Activated CD4-positive, CD25-positive, alpha-beta regulatory T cell treated with anti-CD3 and anti-CD28 coated beads, Interleukin-2, amount 50 U/mL, for 16 hours (primary cell): ENCODE results near the gene ZNF771.
"Not testable (repeated sequence)": the region's sequence is repeated elsewhere in the genome, so short reads cannot be mapped to it uniquely, and the experiment has no call there.

Experiments used
- DNase-seq: peaks from one replicate; pipeline ENCODE4 v3.0.0-alpha.2; 2020; ENCODE audit warnings: low read depth, low spot score

The ZNF771 gene

DNA sequence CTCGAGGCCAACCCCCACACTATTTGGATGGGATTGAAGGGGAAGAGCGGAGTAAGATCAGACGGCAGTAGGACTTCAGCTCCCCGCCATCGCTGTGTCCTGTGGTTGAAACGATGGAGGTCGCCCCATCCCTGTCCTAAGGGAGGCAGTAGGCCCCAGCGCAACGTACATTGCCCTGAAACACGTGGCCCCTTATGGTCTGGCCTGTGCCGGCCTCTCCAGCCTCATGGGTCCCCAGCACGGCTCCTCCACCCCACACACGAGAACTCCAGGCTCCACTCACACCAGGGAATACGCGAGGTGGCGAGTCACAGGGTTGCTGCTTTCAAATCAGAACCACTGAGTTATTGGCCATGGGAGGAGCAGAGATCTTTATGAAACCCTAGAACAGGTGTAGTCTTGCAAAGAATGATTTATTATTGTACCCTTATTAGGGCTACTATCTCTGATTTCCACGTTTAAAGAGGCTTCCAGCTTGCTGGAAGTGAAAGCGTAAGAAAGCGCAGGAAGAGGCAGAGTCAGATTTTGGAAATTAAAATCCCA is 23.1 kb downstream of the ZNF771 start:
- DNase-seq: no peak

DNA sequence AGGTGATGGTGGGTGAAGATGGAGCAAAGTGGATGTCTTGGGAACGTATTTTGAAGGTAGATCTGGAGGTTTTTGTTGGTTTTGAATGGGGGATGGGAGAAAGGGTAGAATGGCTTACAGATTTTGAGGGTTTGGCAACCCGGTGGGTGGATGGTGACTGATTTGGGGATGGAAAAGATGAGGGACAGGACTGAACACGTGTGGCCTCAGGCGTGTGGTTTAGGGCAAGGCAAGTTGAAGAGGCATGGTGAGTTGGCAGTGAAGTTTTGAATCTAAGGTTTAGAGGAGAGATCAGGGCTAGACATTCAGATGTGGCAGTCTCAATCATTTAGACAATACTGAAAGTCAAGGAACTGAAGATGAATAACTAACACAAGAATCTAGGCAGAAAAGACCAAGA is 27.4 kb downstream of the ZNF771 start:
- no peak for DNase-seq

DNA sequence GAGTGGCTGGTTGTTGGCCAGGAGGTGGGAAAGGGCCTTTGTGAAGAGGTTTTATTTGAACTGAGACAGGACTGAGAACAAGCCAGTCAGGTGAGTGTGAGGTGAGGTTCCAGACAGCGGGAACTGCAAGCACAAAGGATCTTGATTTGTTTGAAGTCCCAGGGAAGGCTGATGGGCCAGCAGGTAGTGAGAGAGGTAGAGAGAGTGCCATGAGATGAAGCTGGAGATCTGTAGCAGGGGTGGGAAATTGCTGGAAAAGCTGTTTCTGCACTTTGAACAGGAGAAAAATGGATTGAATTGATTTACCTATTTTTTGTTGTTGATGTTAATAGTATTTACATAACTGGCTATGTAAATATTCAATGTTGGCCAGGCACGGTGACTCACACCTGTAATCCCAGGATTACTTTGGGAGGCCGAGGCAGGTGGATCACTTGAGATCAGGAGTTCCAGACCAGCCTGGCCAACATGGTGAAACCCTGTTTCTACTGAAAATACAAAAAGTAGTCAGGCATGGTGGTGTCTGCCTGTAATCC is 30.2 kb downstream of the ZNF771 start:
- no peak for DNase-seq

DNA sequence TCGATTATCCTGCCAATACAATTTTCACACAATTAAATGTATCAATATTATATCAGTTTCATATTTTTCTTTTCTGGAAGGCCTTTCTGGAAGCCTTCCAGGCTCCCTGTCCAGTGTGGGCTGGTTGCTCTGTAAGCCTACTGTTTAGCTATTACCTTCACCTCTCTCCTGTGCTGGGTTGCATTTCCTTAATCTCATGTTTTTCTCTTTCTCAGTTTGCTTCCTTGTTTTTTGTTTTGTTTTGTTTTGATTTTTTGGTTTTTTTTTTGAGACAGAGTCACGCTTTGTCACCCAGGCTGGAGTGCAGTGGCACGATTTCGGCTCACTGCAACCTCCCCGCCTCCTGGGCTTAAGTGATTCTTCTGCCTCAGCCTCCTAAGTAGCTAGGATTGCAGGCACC is 31.4 kb downstream of the ZNF771 start:
- DNase-seq: no peak

DNA sequence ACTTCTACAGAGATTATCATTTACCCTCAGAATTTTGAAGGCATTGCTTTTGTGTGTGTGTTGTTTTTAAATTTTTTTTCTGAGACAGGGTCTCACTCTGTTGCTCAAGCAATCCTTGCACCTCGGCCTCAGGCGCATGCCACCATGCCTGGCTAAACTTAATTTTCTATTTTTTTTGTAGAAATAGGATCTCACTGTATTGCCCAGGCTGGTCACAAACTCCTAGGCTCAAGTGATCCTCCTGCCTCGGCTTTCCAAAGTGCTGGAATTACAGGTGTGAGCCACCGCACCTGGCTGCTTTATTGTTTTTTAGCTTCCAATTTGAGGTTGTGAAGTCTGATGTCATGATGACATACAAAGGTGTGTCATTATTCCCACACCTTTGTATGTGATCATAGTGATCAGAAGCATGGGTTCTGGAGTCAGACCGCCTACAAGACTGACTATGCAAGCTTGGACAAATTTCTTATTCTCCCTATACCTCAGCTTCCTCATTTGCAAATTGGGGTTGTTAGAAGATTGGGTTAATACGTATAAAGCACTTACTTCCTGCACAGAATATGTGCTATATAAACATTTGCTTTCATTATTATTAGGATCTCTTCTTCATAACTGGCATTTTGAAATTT is 32.4 kb downstream of the ZNF771 start:
- DNase-seq: no peak

DNA sequence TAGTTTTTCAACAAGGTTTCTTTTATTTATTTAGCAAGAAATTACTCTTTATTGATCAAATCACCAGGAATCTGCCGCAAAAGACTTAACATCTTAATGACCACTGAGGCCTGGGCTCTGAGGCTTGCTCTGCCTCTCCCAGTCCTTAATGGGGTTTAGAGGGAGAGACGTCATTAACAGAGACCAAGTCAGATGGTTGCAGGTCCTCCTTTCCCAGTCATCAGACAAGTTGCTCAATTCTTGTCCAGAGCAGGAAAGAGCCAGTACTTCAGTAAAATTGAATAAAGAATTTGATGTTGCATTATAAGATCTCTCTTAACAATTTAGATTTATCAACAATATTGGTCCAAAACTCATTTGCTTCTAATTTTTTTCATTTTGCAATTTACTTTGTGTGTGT is 36.2 kb downstream of the ZNF771 start:
- DNase-seq: no peak

DNA sequence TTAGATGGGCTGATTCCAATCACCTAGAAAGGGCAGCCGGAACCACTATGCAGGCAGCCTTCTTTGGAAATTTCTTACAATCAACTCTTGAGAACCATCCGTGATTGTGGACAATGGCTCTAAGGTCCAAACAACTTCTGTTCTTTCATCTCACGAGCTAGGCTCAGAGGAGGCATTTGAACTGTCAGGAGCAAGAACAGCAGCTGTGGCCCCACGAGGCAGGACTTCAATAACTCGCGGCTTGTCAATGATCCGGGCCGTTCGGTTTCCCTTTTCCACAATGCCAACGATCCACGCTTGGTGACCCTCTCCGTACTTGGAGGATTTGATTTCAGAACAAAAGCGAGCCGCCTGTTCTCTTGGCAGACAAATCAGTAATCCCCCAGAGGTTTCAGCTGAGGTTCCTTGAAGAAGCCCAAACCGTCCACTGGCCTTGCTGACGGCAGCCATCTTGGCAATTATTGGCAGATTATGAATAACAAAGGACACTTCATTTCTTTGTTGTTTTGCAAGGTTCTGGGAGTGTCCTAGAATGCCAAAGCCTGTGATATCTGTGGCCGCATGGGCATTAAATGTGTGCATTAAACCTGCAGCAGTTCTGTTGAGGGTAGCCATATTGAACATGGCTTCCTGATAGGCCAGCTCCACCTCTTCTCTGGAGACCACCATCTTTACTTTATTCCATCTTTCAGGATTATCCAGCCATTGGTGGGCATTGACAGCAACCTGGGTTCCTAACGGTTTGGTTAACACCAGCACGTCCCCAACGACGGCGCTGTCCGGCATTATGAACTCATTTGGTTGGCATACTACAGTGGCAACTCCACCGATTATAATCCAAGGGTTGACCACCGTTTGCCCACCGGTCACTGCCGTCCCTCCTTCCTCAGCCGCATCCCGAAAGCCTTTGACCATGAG is 37.1 kb downstream of the ZNF771 start:
- no peak for DNase-seq

DNA sequence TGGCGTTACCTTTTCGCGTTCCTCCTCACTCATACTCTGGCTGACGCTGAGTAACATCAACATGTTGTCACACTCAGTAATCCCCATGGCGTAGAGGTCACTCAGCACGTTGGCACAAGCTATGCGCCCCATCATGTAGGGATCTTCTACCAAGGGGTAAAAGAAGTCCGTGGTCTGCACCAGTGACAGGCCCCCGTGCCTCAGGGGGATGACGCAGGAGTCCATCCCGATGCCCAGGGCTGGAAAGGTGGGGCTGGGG is 37.7 kb downstream of the ZNF771 start:
- DNase-seq: no peak

DNA sequence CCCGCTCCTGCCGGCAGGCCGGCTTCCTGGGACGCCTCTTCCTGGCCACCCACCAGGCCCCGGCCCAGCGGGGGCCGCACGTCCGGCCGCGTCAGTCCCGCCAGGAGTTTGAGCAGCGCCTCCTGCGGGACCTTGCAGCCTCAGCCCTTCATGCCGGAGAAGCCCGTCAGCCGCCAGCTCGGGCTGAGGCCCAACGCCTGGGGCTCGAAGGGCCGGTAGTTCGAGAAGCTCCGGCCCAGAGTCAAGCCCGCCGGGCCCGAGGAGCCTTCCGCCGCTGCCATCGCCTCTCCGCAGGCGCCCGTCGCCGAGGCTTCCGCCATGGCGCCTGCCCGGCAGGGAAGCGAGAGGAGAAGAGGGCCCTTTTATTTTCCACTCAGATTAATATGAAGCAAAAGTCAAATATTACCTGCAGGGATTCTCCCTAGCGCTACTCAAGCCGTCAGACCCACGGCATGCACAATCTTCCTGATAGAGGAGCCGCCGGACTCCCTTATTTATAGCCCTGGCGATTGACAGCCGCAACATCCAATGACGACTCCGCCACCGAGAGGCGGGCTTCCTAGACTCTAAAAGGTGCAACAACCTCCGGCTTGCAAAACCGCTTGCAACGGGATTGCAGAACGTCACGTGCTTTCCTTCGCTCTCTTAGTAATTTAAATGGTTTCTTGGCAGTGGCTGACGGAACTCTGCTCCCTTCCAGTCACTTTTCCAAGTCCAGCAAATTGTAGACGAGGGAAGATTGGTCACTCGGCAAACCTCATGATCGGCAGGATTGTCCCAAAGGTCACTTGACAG is 38.2 kb downstream of the ZNF771 start, which contains the start of gene SEPHS2:
Gene SEPHS2, minus strand, starts transcription at position 467 of the 795 bp plus-strand sequence. Its CDS starts 147 bp downstream, at position 320.
- DNase-seq: peak; percentile 86

DNA sequence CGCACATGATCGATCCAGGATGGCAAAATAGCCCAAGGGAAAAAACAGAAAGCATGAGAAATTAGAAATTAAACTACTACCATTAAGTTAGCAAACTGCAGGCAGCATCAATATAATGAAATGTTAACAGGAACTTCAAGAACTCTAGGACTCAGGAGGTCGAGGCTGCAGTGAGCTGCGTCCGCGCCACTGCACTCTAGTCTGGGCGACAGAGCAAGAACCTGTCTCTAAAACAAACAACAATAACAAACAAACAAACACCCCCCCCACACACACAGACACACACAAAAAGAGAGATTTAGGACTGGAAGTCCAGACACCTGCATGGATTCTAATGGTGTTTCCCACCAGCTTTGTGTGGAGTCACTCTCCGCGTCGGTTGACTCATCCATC is 38.8 kb downstream of the ZNF771 start:
- DNase-seq: no peak

DNA sequence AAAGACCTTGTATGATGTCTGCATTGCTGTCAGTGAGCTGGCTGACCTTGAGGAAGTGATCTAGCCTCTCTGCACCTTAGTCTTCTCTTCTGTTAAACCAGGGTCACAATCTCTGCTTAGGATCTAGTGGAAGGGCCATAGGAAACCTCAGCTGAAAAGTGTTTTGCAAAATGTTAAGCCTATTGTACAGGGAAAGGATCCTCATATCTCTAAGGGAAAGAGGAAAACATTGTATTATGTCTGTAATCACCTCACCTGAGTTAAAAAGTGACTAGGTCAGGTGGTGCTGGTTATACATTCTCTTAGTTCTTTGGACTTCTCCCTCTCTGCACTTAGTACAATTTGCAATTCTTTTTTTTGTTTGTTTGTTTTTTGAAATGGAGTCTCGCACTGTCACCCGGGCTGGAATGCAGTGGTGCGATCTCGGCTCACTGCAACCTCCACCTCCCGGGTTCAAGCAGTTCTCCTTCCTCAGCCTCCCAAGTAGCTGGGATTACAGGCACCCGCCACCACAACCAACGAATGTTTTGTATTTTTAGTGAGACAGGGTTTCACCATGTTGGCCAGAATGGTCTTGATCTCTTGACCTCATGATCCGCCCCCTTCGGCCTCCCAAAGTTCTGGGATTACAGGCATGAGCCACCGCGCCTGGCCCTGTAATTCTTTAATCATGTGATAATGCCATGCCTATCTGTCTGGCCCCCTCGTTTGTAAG is 40.3 kb downstream of the ZNF771 start:
- DNase-seq: no peak

DNA sequence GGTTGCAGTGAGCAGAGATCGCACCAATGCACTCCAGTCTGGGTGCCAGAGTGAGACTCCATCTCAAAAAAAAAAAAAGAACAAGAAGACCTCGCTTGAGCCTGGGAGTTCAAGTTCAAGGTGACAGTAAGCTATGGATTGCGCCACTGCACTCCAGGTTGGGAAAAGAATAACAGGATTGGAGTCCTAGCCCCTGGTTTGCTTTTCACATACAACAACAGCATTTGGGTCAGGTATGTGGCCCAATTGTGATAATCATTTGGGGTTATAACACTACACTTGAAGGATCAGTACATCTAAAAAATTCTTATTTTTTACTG is 41.7 kb downstream of the ZNF771 start:
- no peak for DNase-seq

DNA sequence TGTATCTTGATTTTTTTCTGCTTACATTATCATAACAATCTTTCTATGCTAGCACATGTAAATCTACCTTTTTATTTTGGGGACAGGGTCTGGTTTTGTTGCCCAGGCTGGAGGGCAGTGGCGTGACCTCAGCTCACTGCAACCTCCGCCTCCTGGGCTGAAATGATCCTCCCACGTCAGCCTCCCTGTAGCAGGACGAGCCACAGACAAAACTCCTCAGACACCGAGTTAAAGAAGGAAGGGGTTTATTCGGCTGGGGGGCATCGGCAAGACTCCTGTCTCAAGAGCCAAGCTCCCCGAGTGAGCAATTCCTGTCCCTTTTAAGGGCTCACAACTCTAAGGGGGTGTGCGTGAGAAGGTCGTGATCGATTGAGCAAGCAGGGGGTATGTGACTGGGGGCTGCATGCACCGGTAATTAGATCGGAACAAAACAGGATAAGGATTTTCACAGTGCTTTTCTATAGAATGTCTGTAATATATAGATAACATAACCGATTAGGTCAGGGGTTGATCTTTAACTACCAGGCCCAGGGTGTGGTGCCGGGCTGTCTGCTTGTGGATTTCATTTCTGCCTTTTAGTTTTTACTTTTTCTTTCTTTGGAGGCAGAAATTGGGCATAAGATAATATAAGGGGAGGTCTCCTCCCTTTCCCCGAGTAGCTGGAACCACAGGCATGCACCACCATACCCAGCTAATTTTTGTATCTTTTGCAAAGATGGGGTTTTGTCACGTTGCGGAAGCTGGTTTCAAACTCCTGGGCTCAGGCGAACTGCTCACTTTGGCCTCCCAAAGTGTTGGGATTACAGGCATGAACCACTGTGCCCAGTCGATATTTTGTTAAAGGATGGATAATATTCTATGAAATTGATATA is 45.5 kb downstream of the ZNF771 start:
- not testable (repeated sequence) for DNase-seq

DNA sequence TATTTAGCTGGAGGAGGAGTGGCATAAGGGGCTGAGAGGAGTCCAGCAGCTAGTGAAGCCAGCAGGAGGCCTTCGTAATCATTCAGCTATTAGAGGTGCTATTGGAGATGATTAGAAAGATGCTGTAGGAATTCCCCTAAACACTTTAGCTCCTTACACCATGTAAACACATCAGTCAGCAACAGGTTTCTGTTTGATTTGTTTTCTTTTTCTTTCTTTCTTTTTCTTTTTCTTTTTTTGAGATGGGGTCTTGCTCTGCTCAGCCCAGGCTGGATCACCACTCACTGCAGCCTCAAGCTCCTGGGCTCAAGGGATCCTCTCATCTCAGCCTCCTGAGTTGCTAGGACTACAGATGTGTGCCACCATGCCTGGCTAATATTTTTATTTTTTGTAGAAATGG is 48.9 kb downstream of the ZNF771 start:
- DNase-seq: no peak

DNA sequence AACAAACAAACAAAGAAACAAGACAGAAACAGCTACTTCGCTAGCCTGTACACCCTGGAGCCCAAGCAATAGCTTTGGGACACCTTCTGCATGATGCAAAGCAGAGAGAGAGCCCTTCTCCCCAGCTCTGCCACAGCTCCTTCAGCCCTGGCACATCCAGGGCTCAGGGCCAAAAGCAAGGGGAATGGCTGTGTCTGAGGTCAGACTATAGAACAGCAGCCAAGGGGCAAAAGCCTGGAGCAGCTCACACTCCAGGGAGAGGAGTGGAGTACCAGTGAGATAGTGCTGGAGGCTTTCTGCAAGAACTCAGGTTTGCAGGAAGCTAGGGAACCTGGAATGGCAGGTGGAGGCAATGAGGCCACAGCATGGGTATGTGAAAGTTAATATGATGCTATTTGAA is 49.9 kb downstream of the ZNF771 start:
- no peak for DNase-seq

DNA sequence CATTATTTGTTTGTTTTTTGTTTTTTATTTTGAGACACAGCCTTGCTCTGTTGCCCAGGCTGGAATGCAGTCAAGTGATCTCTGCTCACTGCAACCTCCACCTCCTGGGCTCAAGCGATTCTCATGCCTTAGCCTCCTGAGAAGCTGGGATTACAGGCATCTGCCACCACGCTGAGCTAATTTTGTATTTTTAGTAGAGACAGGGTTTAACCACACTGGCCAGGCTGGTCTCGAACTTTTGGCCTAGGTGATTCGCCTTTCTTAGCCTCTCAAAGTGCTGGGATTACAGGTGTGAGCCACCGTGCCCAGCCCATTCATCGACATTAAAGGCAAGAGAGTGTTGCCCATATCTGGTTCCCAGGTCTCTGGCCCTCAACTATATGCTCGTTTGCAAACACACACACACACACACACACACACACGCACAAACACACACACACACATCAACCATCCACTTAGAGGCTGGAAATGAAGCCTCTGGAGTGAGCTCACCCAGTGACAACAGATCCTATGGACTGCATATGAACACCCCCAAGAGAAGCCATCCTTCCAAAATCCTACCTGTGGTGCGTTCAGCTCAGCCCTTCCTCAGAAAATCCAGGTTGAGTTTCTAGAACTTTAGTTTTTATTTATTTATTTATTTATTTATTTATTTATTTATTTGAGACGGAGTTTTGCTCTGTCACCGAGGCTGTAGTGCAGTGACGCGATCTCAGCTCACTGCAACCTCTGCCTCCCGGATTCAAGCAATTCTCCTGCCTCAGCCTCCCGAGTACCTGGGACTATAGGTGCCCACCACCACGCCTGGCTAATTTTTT is 50.5 kb downstream of the ZNF771 start:
- no peak for DNase-seq

DNA sequence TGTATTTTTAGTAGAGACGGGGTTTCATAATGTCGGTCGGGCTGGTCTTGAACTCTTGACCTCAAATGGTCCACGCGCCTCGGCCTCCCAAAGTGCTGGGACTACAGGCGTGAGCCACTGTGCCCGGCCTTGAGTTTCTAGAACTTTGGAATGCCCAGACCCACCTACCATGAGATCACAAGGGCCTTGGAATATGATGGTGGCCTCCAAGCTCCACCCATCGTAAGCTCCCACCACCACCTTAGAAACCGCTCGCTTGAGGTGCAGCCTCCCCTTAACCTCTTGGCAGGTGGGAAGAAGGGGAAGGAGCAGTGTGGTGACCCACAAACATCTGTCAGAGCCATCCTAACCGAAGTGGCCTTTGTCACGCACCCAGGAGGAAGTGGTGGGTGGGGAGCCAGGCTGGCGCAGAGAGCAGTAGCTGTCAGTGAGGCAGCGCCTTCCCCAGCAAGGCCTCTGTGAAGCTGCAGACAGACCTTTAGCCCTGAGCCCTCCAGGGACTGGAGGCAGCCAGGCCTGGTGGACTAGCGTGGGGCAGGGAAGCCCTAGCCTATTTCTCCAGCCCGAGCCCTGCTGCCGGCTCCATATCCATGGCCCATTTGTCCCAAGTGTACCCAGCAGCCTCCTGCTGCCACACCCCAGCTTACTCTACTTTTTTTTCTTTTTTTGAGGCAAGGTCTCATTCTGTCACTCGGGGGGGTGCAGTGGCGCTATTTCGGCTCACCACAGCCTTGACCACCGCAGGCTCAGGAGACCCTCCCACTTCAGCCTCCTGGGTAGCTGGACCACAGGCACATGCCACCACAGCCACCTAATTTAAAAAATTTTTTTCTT is 51.4 kb downstream of the ZNF771 start:
- DNase-seq: peak; percentile 62

DNA sequence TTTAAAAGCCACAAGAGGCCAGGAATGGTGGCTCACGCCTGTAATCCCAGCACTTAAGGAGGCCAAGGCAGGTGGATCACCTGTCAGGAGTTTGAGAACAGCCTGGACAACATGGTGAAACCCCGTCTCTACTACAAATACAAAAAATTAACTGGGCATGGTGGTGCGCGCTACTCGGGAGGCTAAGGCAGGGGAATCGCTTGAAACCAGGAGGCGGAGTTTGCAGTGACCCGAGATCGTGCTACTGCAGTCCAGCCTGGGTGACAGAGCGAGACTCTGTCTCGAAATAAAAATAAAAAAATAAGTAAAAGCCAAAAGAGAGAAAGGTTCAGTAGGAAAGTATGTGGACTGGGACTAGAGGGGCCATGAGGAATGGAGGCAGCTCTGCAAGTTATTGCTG is 52.0 kb downstream of the ZNF771 start:
- no peak for DNase-seq

DNA sequence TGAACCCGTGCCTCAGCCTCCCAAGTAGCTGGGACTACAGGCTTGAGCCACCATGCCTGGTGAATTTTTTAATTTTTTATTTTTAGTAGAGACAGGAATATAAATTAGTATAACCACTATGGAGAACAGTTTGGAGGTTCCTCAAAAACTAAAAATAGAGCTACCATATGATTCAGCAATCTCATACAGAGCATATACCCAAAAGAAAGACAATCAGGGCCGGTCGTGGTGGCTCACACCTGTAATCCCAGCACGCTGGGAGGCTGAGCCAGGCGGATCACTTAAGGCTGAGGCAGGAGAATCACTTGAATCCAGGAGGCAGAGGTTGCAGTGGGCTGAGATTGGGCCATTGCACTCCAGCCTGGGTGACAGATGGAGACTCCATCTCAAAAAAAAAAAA is 54.0 kb downstream of the ZNF771 start:
- not testable (repeated sequence) for DNase-seq
